Measurements from ENCODE around the gene GCNT3.

The GCNT3 gene
- total RNA-seq = 0 to 0.17 (median 0) reads per million in 3 donors

GRCh38 chr15:59611276-59612260, at the start of gene GCNT3:
Gene GCNT3, plus strand, starts transcription at chr15:59611783. Its CDS starts 6,456 bp downstream, at chr15:59618239.
- Histone ChIP-seq H3K4me1 (ENCODE audit: control insufficient read depth, insufficient read depth, low read length, poor library complexity, severe bottlenecking) (no peaks in the 10 kb centered on the region), H3K9me3 (ENCODE audit: control insufficient read depth, low read length) (no peaks in the 10 kb centered on the region), H3K36me3 (ENCODE audit: control insufficient read depth, insufficient read depth, low read length) (no peaks in the 10 kb centered on the region), H3K4me3 (ENCODE audit: insufficient read depth, low read depth, low read length, poor library complexity, severe bottlenecking) (no peak within 1 kb of the TSS), H3K27me3 (replicated peaks; ENCODE audit: control insufficient read depth, insufficient read depth, low read length, poor library complexity, severe bottlenecking) (no peaks in the 10 kb centered on the region), H3K27ac (ENCODE audit: insufficient read depth, low read length, poor library complexity, severe bottlenecking) (no peak within 1 kb of the TSS)
- no peak for DNase-seq

DNA sequence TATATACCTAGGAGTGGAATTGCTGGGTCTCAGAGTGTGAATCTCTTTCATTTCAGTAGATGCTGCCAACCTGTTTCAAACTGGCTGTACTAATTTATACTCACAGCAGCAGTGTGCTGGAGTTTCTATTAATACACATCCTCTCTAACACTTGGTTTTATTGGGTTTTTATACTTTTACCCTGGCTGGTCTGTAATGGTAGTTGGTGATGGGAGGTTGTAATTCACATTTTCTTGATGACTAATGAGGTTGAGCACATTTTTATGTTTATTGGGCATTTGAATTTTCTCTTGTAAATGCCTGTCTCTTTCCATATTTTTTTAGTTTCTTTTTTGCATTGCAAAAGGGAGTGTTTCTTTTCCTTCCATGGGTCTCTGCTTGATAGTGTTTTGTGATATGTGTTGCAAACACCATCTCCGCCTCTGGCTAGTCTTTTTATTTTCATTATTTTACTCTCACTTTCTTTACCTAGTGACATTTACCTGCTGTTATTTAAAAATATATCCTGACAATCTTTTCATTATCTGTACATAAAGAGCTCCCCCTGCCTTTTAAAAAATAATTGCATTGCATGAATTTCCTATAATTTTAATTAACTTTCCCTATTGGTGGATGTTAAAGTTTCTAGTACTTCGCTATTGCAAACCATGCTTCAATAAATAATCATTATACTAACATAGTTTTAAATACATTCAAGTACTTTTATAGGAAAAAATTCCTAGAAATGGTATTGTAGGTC, 49.0 kb upstream of the GCNT3 start:
- no peak overlapping the region for H3K27ac ChIP-seq (ENCODE audit: insufficient read depth, low read length, poor library complexity, severe bottlenecking)
- no peaks in the 10 kb centered on the region for H3K9me3 ChIP-seq (ENCODE audit: control insufficient read depth, low read length)
- no peaks in the 10 kb centered on the region for H3K4me1 ChIP-seq (ENCODE audit: control insufficient read depth, insufficient read depth, low read length, poor library complexity, severe bottlenecking)
- no peak for DNase-seq
- no peak overlapping the region for H3K4me3 ChIP-seq (ENCODE audit: insufficient read depth, low read depth, low read length, poor library complexity, severe bottlenecking)
- no peaks in the 10 kb centered on the region for H3K36me3 ChIP-seq (ENCODE audit: control insufficient read depth, insufficient read depth, low read length)
- H3K27me3 ChIP-seq (replicated peaks; ENCODE audit: control insufficient read depth, insufficient read depth, low read length, poor library complexity, severe bottlenecking) = no peaks in the 10 kb centered on the region

- Histone ChIP-seq H3K4me1 (ENCODE audit: control insufficient read depth, insufficient read depth, low read length, poor library complexity, severe bottlenecking) (no peaks in the 10 kb centered on the region), H3K27ac (ENCODE audit: insufficient read depth, low read length, poor library complexity, severe bottlenecking) (no peak overlapping the region), H3K27me3 (replicated peaks; ENCODE audit: control insufficient read depth, insufficient read depth, low read length, poor library complexity, severe bottlenecking) (no peaks in the 10 kb centered on the region), H3K4me3 (ENCODE audit: insufficient read depth, low read depth, low read length, poor library complexity, severe bottlenecking) (no peak overlapping the region), H3K9me3 (ENCODE audit: control insufficient read depth, low read length) (no peaks in the 10 kb centered on the region), H3K36me3 (ENCODE audit: control insufficient read depth, insufficient read depth, low read length) (no peaks in the 10 kb centered on the region)
- DNase-seq = no peak
These were observed 46.3 kb upstream of the GCNT3 start for GRCh38 chr15:59565299-59565698.

DNA sequence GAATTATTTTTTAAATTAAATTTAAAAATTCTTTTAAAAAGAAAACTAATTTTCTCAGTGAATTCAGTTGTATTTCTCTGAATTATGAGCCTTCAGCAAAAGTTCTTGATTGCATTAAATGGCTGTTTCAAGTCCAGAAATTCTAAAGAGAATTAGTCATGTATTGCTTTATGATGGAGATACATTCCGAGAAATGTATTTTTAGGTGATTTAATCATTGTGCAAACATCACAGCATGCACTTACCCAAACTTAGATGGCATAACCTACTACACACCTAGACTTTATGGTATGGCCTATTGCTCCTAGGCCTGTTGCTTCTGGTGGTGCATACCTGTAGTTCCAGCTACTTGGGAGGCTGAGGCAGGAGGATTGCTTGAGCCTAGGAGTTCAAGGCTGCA, 44.3 kb upstream of the GCNT3 start:
- Histone ChIP-seq H3K36me3 (ENCODE audit: control insufficient read depth, insufficient read depth, low read length) (no peaks in the 10 kb centered on the region), H3K9me3 (ENCODE audit: control insufficient read depth, low read length) (no peaks in the 10 kb centered on the region), H3K27ac (ENCODE audit: insufficient read depth, low read length, poor library complexity, severe bottlenecking) (no peak overlapping the region), H3K4me3 (ENCODE audit: insufficient read depth, low read depth, low read length, poor library complexity, severe bottlenecking) (no peak overlapping the region), H3K4me1 (ENCODE audit: control insufficient read depth, insufficient read depth, low read length, poor library complexity, severe bottlenecking) (no peaks in the 10 kb centered on the region), H3K27me3 (replicated peaks; ENCODE audit: control insufficient read depth, insufficient read depth, low read length, poor library complexity, severe bottlenecking) (no peaks in the 10 kb centered on the region)
- no peak for DNase-seq

- Histone ChIP-seq H3K4me1 (ENCODE audit: control insufficient read depth, insufficient read depth, low read length, poor library complexity, severe bottlenecking) (no peaks in the 10 kb centered on the region), H3K27me3 (replicated peaks; ENCODE audit: control insufficient read depth, insufficient read depth, low read length, poor library complexity, severe bottlenecking) (no peaks in the 10 kb centered on the region), H3K4me3 (ENCODE audit: insufficient read depth, low read depth, low read length, poor library complexity, severe bottlenecking) (no peak overlapping the region), H3K36me3 (ENCODE audit: control insufficient read depth, insufficient read depth, low read length) (no peaks in the 10 kb centered on the region), H3K27ac (ENCODE audit: insufficient read depth, low read length, poor library complexity, severe bottlenecking) (no peak overlapping the region), H3K9me3 (ENCODE audit: control insufficient read depth, low read length) (no peaks in the 10 kb centered on the region)
- DNase-seq = no peak
These were observed 42.1 kb upstream of the GCNT3 start for GRCh38 chr15:59569477-59569876.

GRCh38 chr15:59570315-59570714, 41.3 kb upstream of the GCNT3 start:
- Histone ChIP-seq H3K4me1 (ENCODE audit: control insufficient read depth, insufficient read depth, low read length, poor library complexity, severe bottlenecking) (no peaks in the 10 kb centered on the region), H3K36me3 (ENCODE audit: control insufficient read depth, insufficient read depth, low read length) (no peaks in the 10 kb centered on the region), H3K27me3 (replicated peaks; ENCODE audit: control insufficient read depth, insufficient read depth, low read length, poor library complexity, severe bottlenecking) (no peaks in the 10 kb centered on the region), H3K4me3 (ENCODE audit: insufficient read depth, low read depth, low read length, poor library complexity, severe bottlenecking) (no peak overlapping the region), H3K27ac (ENCODE audit: insufficient read depth, low read length, poor library complexity, severe bottlenecking) (no peak overlapping the region), H3K9me3 (ENCODE audit: control insufficient read depth, low read length) (no peaks in the 10 kb centered on the region)
- no peak for DNase-seq

DNA sequence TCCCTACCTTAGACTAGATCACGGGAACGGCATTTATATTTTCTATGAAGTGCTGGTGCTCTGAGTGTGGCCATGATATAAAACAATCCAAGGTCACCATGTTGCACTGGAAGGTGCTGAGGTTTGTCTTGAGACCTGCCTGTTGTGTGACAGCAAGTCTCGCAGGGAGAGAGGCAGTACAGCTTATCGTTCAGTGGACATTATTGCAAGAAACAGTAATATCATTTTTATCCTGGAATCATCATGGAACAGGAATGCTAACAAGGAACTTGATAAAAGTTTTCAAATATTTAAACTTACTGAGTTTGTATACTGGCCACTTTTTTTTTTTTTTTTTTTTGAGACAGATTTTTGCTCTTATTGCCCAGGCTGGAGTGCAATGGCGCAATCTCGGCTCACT, 40.0 kb upstream of the GCNT3 start:
- no peaks in the 10 kb centered on the region for H3K27me3 ChIP-seq (replicated peaks; ENCODE audit: control insufficient read depth, insufficient read depth, low read length, poor library complexity, severe bottlenecking)
- no peak overlapping the region for H3K27ac ChIP-seq (ENCODE audit: insufficient read depth, low read length, poor library complexity, severe bottlenecking)
- no peak overlapping the region for H3K4me3 ChIP-seq (ENCODE audit: insufficient read depth, low read depth, low read length, poor library complexity, severe bottlenecking)
- no peak for DNase-seq
- H3K9me3 ChIP-seq (ENCODE audit: control insufficient read depth, low read length) = no peaks in the 10 kb centered on the region
- no peaks in the 10 kb centered on the region for H3K36me3 ChIP-seq (ENCODE audit: control insufficient read depth, insufficient read depth, low read length)
- no peaks in the 10 kb centered on the region for H3K4me1 ChIP-seq (ENCODE audit: control insufficient read depth, insufficient read depth, low read length, poor library complexity, severe bottlenecking)

DNA sequence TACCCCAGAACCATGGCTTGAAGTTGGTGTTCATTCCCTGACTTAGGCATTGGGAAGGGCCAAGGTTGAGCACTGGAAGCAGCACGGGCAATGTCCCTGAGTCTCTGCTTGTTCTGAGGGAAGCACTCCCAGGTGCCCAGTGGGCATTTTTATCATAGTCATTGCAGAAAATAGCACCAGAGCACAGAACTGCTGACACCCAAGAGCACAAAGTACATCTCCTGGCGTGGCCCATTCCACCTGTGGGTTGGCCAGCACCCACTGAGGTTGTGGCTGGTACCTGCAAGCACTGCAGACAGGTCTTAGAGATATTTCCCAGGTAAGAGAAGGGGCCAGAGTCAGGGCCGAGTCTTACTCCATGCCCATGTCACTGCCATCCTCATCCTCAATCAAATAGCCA, 28.5 kb upstream of the GCNT3 start:
- no peaks in the 10 kb centered on the region for H3K4me1 ChIP-seq (ENCODE audit: control insufficient read depth, insufficient read depth, low read length, poor library complexity, severe bottlenecking)
- H3K27ac ChIP-seq (ENCODE audit: insufficient read depth, low read length, poor library complexity, severe bottlenecking) = no peak overlapping the region
- DNase-seq = no peak
- H3K36me3 ChIP-seq (ENCODE audit: control insufficient read depth, insufficient read depth, low read length) = no peaks in the 10 kb centered on the region
- H3K9me3 ChIP-seq (ENCODE audit: control insufficient read depth, low read length) = no peaks in the 10 kb centered on the region
- H3K27me3 ChIP-seq (replicated peaks; ENCODE audit: control insufficient read depth, insufficient read depth, low read length, poor library complexity, severe bottlenecking) = no peaks in the 10 kb centered on the region
- no peak overlapping the region for H3K4me3 ChIP-seq (ENCODE audit: insufficient read depth, low read depth, low read length, poor library complexity, severe bottlenecking)

- H3K4me3 ChIP-seq (ENCODE audit: insufficient read depth, low read depth, low read length, poor library complexity, severe bottlenecking) = no peak overlapping the region
- H3K27ac ChIP-seq (ENCODE audit: insufficient read depth, low read length, poor library complexity, severe bottlenecking) = no peak overlapping the region
- no peaks in the 10 kb centered on the region for H3K27me3 ChIP-seq (replicated peaks; ENCODE audit: control insufficient read depth, insufficient read depth, low read length, poor library complexity, severe bottlenecking)
- no peaks in the 10 kb centered on the region for H3K4me1 ChIP-seq (ENCODE audit: control insufficient read depth, insufficient read depth, low read length, poor library complexity, severe bottlenecking)
- no peaks in the 10 kb centered on the region for H3K9me3 ChIP-seq (ENCODE audit: control insufficient read depth, low read length)
- H3K36me3 ChIP-seq (ENCODE audit: control insufficient read depth, insufficient read depth, low read length) = no peaks in the 10 kb centered on the region
- DNase-seq = no peak
These were observed 24.3 kb upstream of the GCNT3 start for GRCh38 chr15:59587085-59587826.
